HEK293 (cell line): ENCODE data around the gene RPL29.

Experiments used
- IKZF3 ChIP-seq: fragments of 450-650 bp; IDR thresholded peaks from 2 replicates; pipeline ENCODE4 v1.5.0; 2018; ENCODE audit warnings: missing biosample characterization, mild to moderate bottlenecking, missing genetic modification characterization, moderate library complexity
- ZNF19 ChIP-seq: fragments of 450-650 bp; formaldehyde crosslinking; IDR thresholded peaks from 2 replicates; pipeline ENCODE4; 2016; ENCODE audit warnings: missing biosample characterization, missing genetic modification characterization, low read depth
- ZNF292 ChIP-seq: fragments of 450-650 bp; formaldehyde crosslinking; IDR thresholded peaks from 2 replicates; pipeline ENCODE4 v1.5.1; 2016; ENCODE audit warnings: low read depth, missing biosample characterization, missing genetic modification characterization, borderline replicate concordance
- TF ChIP-seq, protein P1 (sequence below): fragments of 450-650 bp; formaldehyde crosslinking; IDR thresholded peaks from 2 replicates; pipeline ENCODE4 v1.5.1; 2016; ENCODE audit warnings: missing biosample characterization, missing genetic modification characterization
- TF ChIP-seq, protein P2 (sequence below): fragments of 450-650 bp; formaldehyde crosslinking; IDR thresholded peaks from 2 replicates; pipeline ENCODE4 v1.5.1; 2017; ENCODE audit warnings: missing biosample characterization, mild to moderate bottlenecking, missing genetic modification characterization, moderate library complexity

DNA sequence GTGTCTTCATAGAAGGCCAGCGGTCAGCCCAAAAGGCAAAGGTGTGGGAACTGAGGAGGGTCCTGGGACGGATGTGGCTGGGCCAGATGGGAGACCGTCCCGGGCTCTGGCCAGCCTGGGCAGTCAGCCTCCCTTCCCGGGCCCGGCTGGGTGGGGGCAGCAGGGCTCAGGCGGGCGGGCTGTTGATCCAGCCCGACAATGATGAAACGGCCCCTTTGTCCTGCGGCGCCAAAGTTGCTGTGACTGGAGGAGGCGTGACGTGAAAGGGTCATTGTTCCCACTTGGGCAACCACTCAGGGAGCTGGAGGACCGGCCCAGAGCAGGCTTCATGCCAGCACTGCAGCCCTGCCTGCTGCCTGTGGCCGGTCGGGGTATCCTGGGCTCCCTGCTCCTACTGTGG lies 44.2 kb upstream of the RPL29 start:
- TF ChIP-seq, protein P1, sequence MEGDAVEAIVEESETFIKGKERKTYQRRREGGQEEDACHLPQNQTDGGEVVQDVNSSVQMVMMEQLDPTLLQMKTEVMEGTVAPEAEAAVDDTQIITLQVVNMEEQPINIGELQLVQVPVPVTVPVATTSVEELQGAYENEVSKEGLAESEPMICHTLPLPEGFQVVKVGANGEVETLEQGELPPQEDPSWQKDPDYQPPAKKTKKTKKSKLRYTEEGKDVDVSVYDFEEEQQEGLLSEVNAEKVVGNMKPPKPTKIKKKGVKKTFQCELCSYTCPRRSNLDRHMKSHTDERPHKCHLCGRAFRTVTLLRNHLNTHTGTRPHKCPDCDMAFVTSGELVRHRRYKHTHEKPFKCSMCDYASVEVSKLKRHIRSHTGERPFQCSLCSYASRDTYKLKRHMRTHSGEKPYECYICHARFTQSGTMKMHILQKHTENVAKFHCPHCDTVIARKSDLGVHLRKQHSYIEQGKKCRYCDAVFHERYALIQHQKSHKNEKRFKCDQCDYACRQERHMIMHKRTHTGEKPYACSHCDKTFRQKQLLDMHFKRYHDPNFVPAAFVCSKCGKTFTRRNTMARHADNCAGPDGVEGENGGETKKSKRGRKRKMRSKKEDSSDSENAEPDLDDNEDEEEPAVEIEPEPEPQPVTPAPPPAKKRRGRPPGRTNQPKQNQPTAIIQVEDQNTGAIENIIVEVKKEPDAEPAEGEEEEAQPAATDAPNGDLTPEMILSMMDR = no peak
- no peak for TF ChIP-seq ZNF292 (tag by site-specific recombination)
- TF ChIP-seq, protein P2, sequence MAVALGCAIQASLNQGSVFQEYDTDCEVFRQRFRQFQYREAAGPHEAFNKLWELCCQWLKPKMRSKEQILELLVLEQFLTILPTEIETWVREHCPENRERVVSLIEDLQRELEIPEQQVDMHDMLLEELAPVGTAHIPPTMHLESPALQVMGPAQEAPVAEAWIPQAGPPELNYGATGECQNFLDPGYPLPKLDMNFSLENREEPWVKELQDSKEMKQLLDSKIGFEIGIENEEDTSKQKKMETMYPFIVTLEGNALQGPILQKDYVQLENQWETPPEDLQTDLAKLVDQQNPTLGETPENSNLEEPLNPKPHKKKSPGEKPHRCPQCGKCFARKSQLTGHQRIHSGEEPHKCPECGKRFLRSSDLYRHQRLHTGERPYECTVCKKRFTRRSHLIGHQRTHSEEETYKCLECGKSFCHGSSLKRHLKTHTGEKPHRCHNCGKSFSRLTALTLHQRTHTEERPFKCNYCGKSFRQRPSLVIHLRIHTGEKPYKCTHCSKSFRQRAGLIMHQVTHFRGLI (tag by site-specific recombination) = no peak
- no peak for TF ChIP-seq ZNF19 (tag by site-specific recombination)
- TF ChIP-seq IKZF3 (tag by site-specific recombination) = no peak
